Heart left ventricle (tissue), 13 donors: ENCODE measurements around the gene MRPL32.

Source experiments
- POLR2A ChIP-seq, 2 donors: fragments of 450-650 bp; IDR thresholded peaks; one replicate each; pipeline ENCODE4 v1.6.1; 2017; ENCODE audit warnings: antibody characterized with exemption in 2 of 2, mild to moderate bottlenecking in 2 of 2, moderate library complexity in 2 of 2
- TF ChIP-seq, protein P1 (sequence below), 12 donors: fragments of 200-600 bp; sonication (generic) in 4 of 12; IDR thresholded peaks; one replicate each; pipeline versions ENCODE4 v1.5.0 to v1.8.0; 2018 to 2022; ENCODE audit warnings: antibody characterized with exemption in 12 of 12, mild to moderate bottlenecking in 5 of 12
- donor health status: ischemic (EF 13 %, LVEDD 7.1; RV severe dilation, severe dysfunction).
- donor health status: DM: no; HTN: yes; CAD: no.
- donor health status: DM: no; HTN: no; CAD: no.
- donor health status: ischemic (EF 25% LVEDD 6.9; RV normal size, moderate dysfunction).
- donor health status: ischemic (EF 25% LVEDD 5.7; RV mildly dilated, moderate dysfunction).
- donor health status: ischemic (EF 35%, LVEDD 5.7; RV mildly dilated, moderate dysfunction).
- donor health status: nonischemic (EF 11% LVEDD 7.7; RV severe dilation, severe dysfunction).
- donor health status: DM: yes; HTN: yes; CAD: no.
- donor health status: PGD.
- donor health status: ischemic (EF 29% LVEDD 5.4; RV normal size, mild dysfunction).
- donor health status: nonischemic (EF 23%, LVEDD 6.1; RV moderate dilation, normal function).

DNA sequence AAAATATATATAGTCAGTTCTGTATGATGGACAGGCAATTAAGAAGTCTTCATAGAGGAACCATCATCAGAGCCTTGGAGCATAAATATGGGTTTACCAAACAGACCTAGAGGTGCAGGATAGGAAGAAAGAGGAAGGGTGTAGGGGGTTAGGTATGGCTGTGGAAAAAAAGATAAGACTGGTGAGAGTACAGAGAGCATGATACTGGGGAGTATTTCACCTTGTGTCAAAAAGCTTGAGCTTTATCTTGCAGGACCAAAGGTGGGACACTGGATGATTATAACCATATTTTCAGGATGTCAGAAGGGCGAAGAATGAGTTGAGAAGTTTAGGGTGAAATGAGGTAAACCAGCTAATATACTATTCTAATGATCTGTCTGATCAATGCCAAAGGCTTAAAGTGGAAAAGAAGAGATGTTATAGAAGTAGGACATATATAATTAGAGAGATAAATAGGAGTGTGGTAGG lies 54.6 kb downstream of the MRPL32 start:
- TF ChIP-seq POLR2A (IDR thresholded peaks at IDR 0.05): no peak
- TF ChIP-seq, protein P1, sequence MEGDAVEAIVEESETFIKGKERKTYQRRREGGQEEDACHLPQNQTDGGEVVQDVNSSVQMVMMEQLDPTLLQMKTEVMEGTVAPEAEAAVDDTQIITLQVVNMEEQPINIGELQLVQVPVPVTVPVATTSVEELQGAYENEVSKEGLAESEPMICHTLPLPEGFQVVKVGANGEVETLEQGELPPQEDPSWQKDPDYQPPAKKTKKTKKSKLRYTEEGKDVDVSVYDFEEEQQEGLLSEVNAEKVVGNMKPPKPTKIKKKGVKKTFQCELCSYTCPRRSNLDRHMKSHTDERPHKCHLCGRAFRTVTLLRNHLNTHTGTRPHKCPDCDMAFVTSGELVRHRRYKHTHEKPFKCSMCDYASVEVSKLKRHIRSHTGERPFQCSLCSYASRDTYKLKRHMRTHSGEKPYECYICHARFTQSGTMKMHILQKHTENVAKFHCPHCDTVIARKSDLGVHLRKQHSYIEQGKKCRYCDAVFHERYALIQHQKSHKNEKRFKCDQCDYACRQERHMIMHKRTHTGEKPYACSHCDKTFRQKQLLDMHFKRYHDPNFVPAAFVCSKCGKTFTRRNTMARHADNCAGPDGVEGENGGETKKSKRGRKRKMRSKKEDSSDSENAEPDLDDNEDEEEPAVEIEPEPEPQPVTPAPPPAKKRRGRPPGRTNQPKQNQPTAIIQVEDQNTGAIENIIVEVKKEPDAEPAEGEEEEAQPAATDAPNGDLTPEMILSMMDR (IDR thresholded peaks at IDR 0.05): no peak
